H1 (cell line): ENCODE measurements around the gene GJB1. TPM values are rescaled to one million over a fixed set of nuclear protein-coding genes. Genes with fewer than 3 reads are reported as not detected.

Source experiments
- CBX5 ChIP-seq: fragments of 300-800, 300-1000 bp; sonication (generic); IDR thresholded peaks from 2 replicates; pipeline ENCODE4 v1.7.1; 2016; ENCODE audit warnings: antibody characterized with exemption, low read length, low read depth
- CBX8 ChIP-seq: fragments of 300-800, 300-1000 bp; sonication (generic); IDR thresholded peaks from 2 replicates; pipeline ENCODE4 v1.7.1; 2016; ENCODE audit warnings: low read depth, low read length, borderline replicate concordance
- CHD2 ChIP-seq: IDR thresholded peaks from 2 replicates; pipeline ENCODE4 v1.6.1; 2012; ENCODE audit warnings: low read length, improper control_type of control experiment
- EZH2 ChIP-seq: fragments of 200-600 bp; sonication (generic); IDR thresholded peaks from 2 replicates; pipeline ENCODE4 v1.7.1; 2012; ENCODE audit warnings: low read depth, mild to moderate bottlenecking, moderate library complexity, low read length, inconsistent platforms; ENCODE audit not compliant: severe bottlenecking
- GTF2F1 ChIP-seq: IDR thresholded peaks from 2 replicates; pipeline ENCODE4 v1.6.1; 2012; ENCODE audit warnings: low read depth, low read length, improper control_type of control experiment, borderline replicate concordance
- NANOG ChIP-seq: IDR thresholded peaks from 2 replicates; pipeline ENCODE4 v1.6.1; 2011; ENCODE audit warnings: low read length, low read depth, mild to moderate bottlenecking, inconsistent platforms; ENCODE audit not compliant: insufficient read depth, poor library complexity, severe bottlenecking
- POLR2A ChIP-seq, 2 experiments: IDR thresholded peaks; 1 replicate in 1 of 2; 2 replicates in 1 of 2; pipeline ENCODE4 v1.6.1; 2011; ENCODE audit warnings: low read depth in 2 of 2, low read length in 2 of 2, mild to moderate bottlenecking in 2 of 2; ENCODE audit errors: control extremely low read depth in 1 of 2
- POLR2AphosphoS5 ChIP-seq: IDR thresholded peaks from 2 replicates; pipeline ENCODE4 v1.6.1; 2011; ENCODE audit warnings: low read depth, low read length
- RBBP5 ChIP-seq: IDR thresholded peaks from 2 replicates; pipeline ENCODE4 v1.7.1; 2012; ENCODE audit warnings: low read depth, mild to moderate bottlenecking, inconsistent platforms, low read length, moderate library complexity, borderline replicate concordance
- SIN3A ChIP-seq, 2 experiments: IDR thresholded peaks in 1 of 2; conservative IDR thresholded peaks in 1 of 2; 2 replicates each; pipeline ENCODE4 v1.6.1; 2011 to 2012; ENCODE audit warnings: low read length in 2 of 2, improper control_type of control experiment in 1 of 2, low read depth in 1 of 2, mild to moderate bottlenecking in 1 of 2
- SP1 ChIP-seq: IDR thresholded peaks from 2 replicates; pipeline ENCODE4 v1.6.1; 2011; ENCODE audit warnings: low read depth, low read length
- SRF ChIP-seq: IDR thresholded peaks from 2 replicates; pipeline ENCODE4 v1.6.1; 2011; ENCODE audit warnings: mild to moderate bottlenecking, low read depth, low read length, moderate library complexity
- TAF1 ChIP-seq: IDR thresholded peaks from 2 replicates; pipeline ENCODE4 v1.6.1; 2011; ENCODE audit warnings: mild to moderate bottlenecking, low read depth, low read length
- TAF7 ChIP-seq: optimal IDR thresholded peaks from 2 replicates; pipeline ENCODE3; 2011; ENCODE audit warnings: low read depth, mild to moderate bottlenecking, inconsistent platforms, low read length, moderate library complexity, borderline replicate concordance
- TCF12 ChIP-seq: IDR thresholded peaks from 2 replicates; pipeline ENCODE4 v1.6.1; 2011; ENCODE audit warnings: low read depth, mild to moderate bottlenecking, low read length
- ZNF274 ChIP-seq: IDR thresholded peaks from 2 replicates; pipeline ENCODE4 v1.7.0; 2012; ENCODE audit warnings: low read length, borderline replicate concordance; ENCODE audit errors: extremely low read depth
- polyA plus RNA-seq, 7 experiments: library from polyadenylated mRNA; depleted of rRNA in 3 of 7; stranded (reverse) in 5 of 7; unstranded in 2 of 7; fragments of >200 nt in 5 of 7; fragments of 200-250 nt in 2 of 7; gene quantifications; 1 replicate in 5 of 7; 2 replicates in 1 of 7; 4 replicates in 1 of 7; pipeline versions ENCODE4 v1.2.1 to v1.2.3, GENCODE V29; 2011 to 2013; ENCODE audit warnings: missing spikeins in 2 of 7, mixed read lengths in 2 of 7
- total RNA-seq: library from RNA; stranded (reverse); fragmentation: NEBNext Ultra II Directional; extraction: Animal tissue kit (Norgen Biotek cat#: 25700); gene quantifications from 2 replicates; pipeline ENCODE4 v1.2.1, GENCODE V29; 2021
- TF ChIP-seq, protein P1 (sequence below): IDR thresholded peaks from 2 replicates; pipeline ENCODE4 v1.6.1; 2012; ENCODE audit warnings: low read length, inconsistent platforms
- TF ChIP-seq, protein P2 (sequence below): IDR thresholded peaks from 2 replicates; pipeline ENCODE4 v1.6.1; 2012; ENCODE audit warnings: inconsistent platforms
- TF ChIP-seq, protein P3 (sequence below): IDR thresholded peaks from 2 replicates; pipeline ENCODE4 v1.6.1; 2011; ENCODE audit warnings: low read length, improper control_type of control experiment
- TF ChIP-seq, protein P4 (sequence below): IDR thresholded peaks from 2 replicates; pipeline ENCODE4 v1.6.1; 2012; ENCODE audit warnings: inconsistent platforms

The GJB1 gene
- total and polyA plus RNA-seq, 2 of the 8 experiments (the other 6 are each of a cell fraction or from before 2014, with no cell fraction given), result 0.14 TPM; not detected in 1

DNA sequence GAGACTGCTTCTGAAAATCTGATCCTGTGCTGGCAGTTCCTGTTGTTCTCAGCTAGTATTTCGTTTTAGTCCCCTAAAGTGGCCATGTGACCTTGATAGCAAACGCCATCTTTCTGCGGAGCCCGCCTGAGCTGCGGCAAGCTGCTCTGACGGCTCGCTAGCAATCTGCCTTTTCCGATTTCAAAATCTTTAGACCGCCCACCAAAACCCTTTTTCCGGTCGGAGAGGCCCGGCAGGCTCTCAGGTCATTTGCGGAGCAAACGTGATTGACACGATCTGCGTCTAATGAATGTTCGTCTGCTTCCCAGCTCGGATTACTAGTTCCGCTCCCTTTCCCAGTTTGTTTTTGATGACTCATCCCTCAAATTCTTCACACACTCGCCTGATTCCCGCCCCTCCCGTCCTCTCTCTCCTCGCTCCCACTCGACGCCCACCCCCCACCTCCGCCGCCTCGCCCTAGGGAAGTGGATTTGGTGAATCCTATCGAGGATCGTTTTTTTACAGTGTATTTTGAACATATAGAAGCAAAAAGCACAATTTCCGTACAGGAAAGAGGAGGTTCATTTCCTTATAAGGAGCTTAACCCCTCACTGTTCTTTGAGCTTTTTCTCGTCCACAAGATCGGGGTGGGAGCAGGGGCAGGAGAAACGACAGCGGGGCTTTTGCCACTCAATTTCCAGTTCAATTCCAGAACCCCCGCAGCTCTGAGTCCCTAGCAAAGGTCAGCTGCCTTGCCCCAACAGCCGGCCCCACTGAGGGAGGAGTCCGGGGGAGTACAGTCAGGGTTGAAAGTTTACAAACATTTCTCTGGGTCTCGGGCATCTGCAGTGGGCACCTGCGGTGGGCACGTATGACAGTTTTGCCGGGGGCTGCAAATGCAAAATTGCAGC, 40.9 kb upstream of the GJB1 start (continued):
- TF ChIP-seq, protein P1, sequence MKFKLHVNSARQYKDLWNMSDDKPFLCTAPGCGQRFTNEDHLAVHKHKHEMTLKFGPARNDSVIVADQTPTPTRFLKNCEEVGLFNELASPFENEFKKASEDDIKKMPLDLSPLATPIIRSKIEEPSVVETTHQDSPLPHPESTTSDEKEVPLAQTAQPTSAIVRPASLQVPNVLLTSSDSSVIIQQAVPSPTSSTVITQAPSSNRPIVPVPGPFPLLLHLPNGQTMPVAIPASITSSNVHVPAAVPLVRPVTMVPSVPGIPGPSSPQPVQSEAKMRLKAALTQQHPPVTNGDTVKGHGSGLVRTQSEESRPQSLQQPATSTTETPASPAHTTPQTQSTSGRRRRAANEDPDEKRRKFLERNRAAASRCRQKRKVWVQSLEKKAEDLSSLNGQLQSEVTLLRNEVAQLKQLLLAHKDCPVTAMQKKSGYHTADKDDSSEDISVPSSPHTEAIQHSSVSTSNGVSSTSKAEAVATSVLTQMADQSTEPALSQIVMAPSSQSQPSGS, result 0 out of 2 replicates have a peak, but pooled peaks have one; percentile 17
- TF ChIP-seq ZNF274 (no peak), TAF7 (peak; percentile 54), NANOG (no peak), TCF12 (no peak), SIN3A (conservative IDR thresholded peaks at IDR 0.05 in 1 of 2, IDR thresholded peaks at IDR 0.05 in 1 of 2; ENCODE audit: low read depth in 1 of 2, low read length in 2 of 2) (no peak), POLR2AphosphoS5 (peak; percentile 94), SP1 (peak; percentile 85), EZH2 (no peak), CBX8 (no peak), GTF2F1 (no peak), SRF (peak; percentile 38; the same call in 1 of the 2 replicates), CHD2 (peak; percentile 65; the same call in 1 of the 2 replicates), POLR2A (IDR thresholded peaks at IDR 0.05; ENCODE audit: control extremely low read depth in 1 of 2, low read depth in 2 of 2, low read length in 2 of 2) (peak; percentile 83 to 96), RBBP5 (no peak), CBX5 (no peak), TAF1 (peak; percentile 95)
- TF ChIP-seq, protein P2, sequence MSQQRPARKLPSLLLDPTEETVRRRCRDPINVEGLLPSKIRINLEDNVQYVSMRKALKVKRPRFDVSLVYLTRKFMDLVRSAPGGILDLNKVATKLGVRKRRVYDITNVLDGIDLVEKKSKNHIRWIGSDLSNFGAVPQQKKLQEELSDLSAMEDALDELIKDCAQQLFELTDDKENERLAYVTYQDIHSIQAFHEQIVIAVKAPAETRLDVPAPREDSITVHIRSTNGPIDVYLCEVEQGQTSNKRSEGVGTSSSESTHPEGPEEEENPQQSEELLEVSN, result peak; percentile 96
- TF ChIP-seq, protein P3, sequence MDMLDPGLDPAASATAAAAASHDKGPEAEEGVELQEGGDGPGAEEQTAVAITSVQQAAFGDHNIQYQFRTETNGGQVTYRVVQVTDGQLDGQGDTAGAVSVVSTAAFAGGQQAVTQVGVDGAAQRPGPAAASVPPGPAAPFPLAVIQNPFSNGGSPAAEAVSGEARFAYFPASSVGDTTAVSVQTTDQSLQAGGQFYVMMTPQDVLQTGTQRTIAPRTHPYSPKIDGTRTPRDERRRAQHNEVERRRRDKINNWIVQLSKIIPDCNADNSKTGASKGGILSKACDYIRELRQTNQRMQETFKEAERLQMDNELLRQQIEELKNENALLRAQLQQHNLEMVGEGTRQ, result peak; percentile 58
- TF ChIP-seq, protein P4, sequence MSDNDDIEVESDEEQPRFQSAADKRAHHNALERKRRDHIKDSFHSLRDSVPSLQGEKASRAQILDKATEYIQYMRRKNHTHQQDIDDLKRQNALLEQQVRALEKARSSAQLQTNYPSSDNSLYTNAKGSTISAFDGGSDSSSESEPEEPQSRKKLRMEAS, result peak; percentile 61
